Transverse colon (tissue), 4 donors: ENCODE results near the gene ZNF674.

Experiments used
- EP300 ChIP-seq: sonication (generic); formaldehyde crosslinking; IDR thresholded peaks from one replicate; pipeline ENCODE4 v1.6.1; 2017; ENCODE audit warnings: antibody characterized with exemption, low read depth
- POLR2A ChIP-seq: fragments of 450-650 bp; IDR thresholded peaks from one replicate; pipeline ENCODE4 v1.6.1; 2016; ENCODE audit warnings: antibody characterized with exemption, mild to moderate bottlenecking, moderate library complexity
- POLR2AphosphoS5 ChIP-seq, 3 donors: sonication (generic); formaldehyde crosslinking; IDR thresholded peaks; one replicate each; pipeline ENCODE4 v1.6.1; 2016; ENCODE audit warnings: antibody characterized with exemption in 3 of 3
- TF ChIP-seq, protein P1 (sequence below), 5 experiments: fragments of 200-600 bp in 3 of 5; fragments of 450-650 bp in 2 of 5; sonication (generic) in 3 of 5; IDR thresholded peaks; 1 replicate in 2 of 5; 2 replicates in 3 of 5; pipeline ENCODE4 v1.5.1; 2016 to 2017; ENCODE audit warnings: antibody characterized with exemption in 5 of 5, inconsistent platforms in 3 of 5, mild to moderate bottlenecking in 2 of 5, moderate library complexity in 1 of 5

DNA sequence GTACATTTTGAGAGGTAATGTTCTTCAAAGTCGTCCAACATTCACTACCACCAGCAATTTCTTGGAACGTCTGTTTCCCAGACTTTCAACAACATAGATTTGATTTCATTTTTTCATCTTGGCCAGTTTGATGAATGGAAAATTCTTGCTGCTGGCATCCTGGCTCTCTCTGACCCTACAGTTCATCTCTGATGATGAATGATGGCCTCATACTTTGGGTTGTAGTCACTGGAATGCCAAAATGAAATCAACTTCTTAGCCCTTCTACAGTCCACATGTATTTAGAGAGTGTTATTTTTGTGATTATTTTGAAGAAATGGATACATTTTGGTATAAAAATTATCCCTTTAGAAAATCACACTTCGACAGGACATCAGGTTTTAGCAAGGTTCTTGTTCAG lies 37.1 kb upstream of the ZNF674 start:
- TF ChIP-seq POLR2A = no peak
- TF ChIP-seq, protein P1, sequence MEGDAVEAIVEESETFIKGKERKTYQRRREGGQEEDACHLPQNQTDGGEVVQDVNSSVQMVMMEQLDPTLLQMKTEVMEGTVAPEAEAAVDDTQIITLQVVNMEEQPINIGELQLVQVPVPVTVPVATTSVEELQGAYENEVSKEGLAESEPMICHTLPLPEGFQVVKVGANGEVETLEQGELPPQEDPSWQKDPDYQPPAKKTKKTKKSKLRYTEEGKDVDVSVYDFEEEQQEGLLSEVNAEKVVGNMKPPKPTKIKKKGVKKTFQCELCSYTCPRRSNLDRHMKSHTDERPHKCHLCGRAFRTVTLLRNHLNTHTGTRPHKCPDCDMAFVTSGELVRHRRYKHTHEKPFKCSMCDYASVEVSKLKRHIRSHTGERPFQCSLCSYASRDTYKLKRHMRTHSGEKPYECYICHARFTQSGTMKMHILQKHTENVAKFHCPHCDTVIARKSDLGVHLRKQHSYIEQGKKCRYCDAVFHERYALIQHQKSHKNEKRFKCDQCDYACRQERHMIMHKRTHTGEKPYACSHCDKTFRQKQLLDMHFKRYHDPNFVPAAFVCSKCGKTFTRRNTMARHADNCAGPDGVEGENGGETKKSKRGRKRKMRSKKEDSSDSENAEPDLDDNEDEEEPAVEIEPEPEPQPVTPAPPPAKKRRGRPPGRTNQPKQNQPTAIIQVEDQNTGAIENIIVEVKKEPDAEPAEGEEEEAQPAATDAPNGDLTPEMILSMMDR (IDR thresholded peaks at IDR 0.05) = no peak
- no peak for TF ChIP-seq POLR2AphosphoS5 (IDR thresholded peaks at IDR 0.05)
- TF ChIP-seq EP300 = no peak
